ENCODE measurements around the gene AHI1.
"Not testable (repeated sequence)": the region's sequence is repeated elsewhere in the genome, so short reads cannot be mapped to it uniquely, and the experiment has no call there.

Gene AHI1

GRCh38 chr6:135383766-135384165 is 113.8 kb downstream of the AHI1 start:
- no peak for DNase-seq

- DNase-seq, result no peak
These were observed 114.2 kb downstream of the AHI1 start for GRCh38 chr6:135383301-135383700.

- DNase-seq, result no peak
These were observed 115.3 kb downstream of the AHI1 start for GRCh38 chr6:135382182-135382628.

- no peak for DNase-seq
These were observed 116.7 kb downstream of the AHI1 start for GRCh38 chr6:135380793-135381192.

- no peak for DNase-seq
These were observed 117.9 kb downstream of the AHI1 start for GRCh38 chr6:135379647-135380046.

- DNase-seq, result no peak
These were observed 124.8 kb downstream of the AHI1 start for GRCh38 chr6:135372758-135373157.

- not testable (repeated sequence) for DNase-seq
These were observed 133.9 kb downstream of the AHI1 start for GRCh38 chr6:135363622-135364021.

GRCh38 chr6:135362124-135362523 is 135.4 kb downstream of the AHI1 start:
- no peak for DNase-seq

- no peak for DNase-seq
These were observed 137.3 kb downstream of the AHI1 start for GRCh38 chr6:135360222-135360621.

GRCh38 chr6:135358985-135359384 is 138.6 kb downstream of the AHI1 start:
- no peak for DNase-seq

GRCh38 chr6:135358251-135358821 is 139.2 kb downstream of the AHI1 start:
- DNase-seq, result no peak

GRCh38 chr6:135354407-135354806 is 143.1 kb downstream of the AHI1 start:
- DNase-seq, result no peak

- no peak for DNase-seq
These were observed 144.4 kb downstream of the AHI1 start for GRCh38 chr6:135353113-135353512.

- no peak for DNase-seq
These were observed 145.9 kb downstream of the AHI1 start for GRCh38 chr6:135351635-135352034.

GRCh38 chr6:135347887-135348286 is 149.7 kb downstream of the AHI1 start:
- no peak for DNase-seq

- no peak for DNase-seq
These were observed 150.8 kb downstream of the AHI1 start for GRCh38 chr6:135346747-135347146.

- DNase-seq, result no peak
These were observed 153.0 kb downstream of the AHI1 start for GRCh38 chr6:135344526-135344925.

GRCh38 chr6:135339920-135340319 is 157.6 kb downstream of the AHI1 start:
- not testable (repeated sequence) for DNase-seq

- no peak for DNase-seq
These were observed 163.4 kb downstream of the AHI1 start for GRCh38 chr6:135334169-135334568.

- no peak for DNase-seq
These were observed 166.5 kb downstream of the AHI1 start for GRCh38 chr6:135331002-135331401.

GRCh38 chr6:135329851-135330803 is 167.4 kb downstream of the AHI1 start:
- DNase-seq, result no peak

- no peak for DNase-seq
These were observed 169.4 kb downstream of the AHI1 start for GRCh38 chr6:135328136-135328535.

- DNase-seq, result peak; percentile 76 to 82
These were observed 171.7 kb downstream of the AHI1 start for GRCh38 chr6:135325624-135326424.

All from AML-193 (cell line).